KOPT-K1 (cell line): ENCODE data around the gene MACO1.
"Not testable (repeated sequence)": the region's sequence is repeated elsewhere in the genome, so short reads cannot be mapped to it uniquely, and the experiment has no call there.

Experiments
- H3K27ac ChIP-seq: fragments of 200-600 bp; sonication (generic); 2 replicates; pipeline ENCODE4 v1.5.1; 2016; ENCODE audit warnings: antibody characterized with exemption, mild to moderate bottlenecking, low read depth, low read length; ENCODE audit not compliant: poor library complexity, severe bottlenecking
- H3K36me3 ChIP-seq: fragments of 200-600 bp; sonication (generic); 2 replicates; pipeline ENCODE4 v1.5.1; 2017; ENCODE audit warnings: antibody characterized with exemption, mild to moderate bottlenecking, low read length, moderate library complexity; ENCODE audit not compliant: insufficient read depth
- H3K9me3 ChIP-seq: fragments of 200-600 bp; sonication (generic); 2 replicates; pipeline ENCODE4 v1.5.1; 2017; ENCODE audit warnings: antibody characterized with exemption, low read length, mild to moderate bottlenecking; ENCODE audit not compliant: insufficient read depth, poor library complexity, severe bottlenecking

The MACO1 gene

DNA sequence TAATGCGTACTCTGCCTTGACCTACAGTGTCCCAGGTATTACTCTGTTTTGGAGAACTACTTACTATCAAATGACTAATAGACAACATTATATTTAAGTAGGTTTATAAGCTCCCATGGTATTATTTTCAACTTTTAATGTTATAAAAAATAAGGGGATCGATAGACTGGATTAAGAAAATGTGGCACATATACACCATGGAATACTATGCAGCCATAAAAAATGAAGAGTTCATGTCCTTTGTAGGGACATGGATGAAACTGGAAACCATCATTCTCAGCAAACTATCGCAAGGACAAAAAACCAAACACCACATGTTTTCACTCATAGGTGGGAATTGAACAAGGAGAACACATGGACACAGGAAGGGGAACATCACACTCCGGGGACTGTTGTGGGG lies 30.1 kb downstream of the MACO1 start:
- H3K36me3 ChIP-seq: peaks cover 72% of the 10 kb centered on the region
- H3K9me3 ChIP-seq, H3K27ac ChIP-seq: not testable (repeated sequence)

DNA sequence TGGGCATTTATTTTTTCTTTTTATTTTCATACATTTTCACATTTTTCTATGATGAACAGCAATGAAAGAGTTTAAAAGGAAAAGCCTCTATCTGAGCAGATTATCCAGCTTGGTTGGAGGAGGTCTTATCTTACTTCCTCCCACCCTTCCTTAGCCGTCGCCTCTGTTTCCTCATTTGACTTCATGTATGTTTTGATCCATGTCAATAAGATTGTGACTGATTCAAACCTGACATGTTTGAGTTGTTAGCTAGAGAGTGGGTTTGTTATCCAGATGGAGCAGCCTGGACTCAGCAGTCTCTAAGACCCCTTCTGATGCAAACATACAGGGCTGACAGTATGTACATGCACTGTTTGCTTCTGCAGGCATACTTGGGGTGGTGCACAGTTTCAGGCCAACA lies 31.2 kb downstream of the MACO1 start:
- no peaks in the 10 kb centered on the region for H3K9me3 ChIP-seq
- H3K27ac ChIP-seq: no peak overlapping the region
- H3K36me3 ChIP-seq: peaks cover 62% of the 10 kb centered on the region

DNA sequence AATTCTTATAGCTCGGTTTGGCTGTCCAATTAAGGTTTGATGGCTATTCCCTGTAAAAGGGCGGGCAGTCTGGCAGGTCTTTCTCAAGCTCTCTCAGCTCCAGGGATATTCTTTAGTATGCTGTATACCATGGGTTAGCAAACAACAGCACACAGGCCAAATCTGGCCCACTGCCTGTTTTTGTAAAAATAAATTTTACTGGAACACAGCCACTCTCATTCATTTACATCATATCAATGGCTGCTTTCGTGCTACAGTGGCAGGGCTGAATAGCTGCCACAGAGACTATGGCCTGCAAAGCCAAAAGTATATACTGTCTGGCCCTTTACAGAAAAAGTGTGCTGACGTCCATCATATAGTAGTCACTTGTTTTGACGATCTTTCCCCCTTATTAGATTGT lies 32.0 kb downstream of the MACO1 start:
- no peak overlapping the region for H3K27ac ChIP-seq
- H3K9me3 ChIP-seq: no peaks in the 10 kb centered on the region
- peaks cover 56% of the 10 kb centered on the region for H3K36me3 ChIP-seq

DNA sequence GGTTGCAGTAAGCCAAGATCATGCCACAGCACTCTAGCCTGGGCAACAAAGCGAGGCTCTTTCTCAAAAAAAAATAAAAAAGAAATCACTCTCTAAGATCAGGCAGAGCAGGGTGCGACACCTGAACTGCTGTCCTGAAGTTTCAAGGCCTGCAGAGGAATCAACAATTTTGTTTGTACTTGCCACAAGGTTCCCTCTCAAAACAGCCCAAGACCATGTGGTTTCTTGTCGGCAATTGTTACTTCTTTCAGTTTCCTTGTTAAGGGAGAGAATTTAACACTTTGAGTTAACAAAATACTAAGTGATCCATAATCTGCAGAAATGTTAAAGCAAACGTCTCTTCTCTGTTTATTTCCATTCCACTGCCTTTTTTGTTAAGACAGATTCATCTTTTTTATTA lies 36.5 kb downstream of the MACO1 start:
- no peak overlapping the region for H3K27ac ChIP-seq

DNA sequence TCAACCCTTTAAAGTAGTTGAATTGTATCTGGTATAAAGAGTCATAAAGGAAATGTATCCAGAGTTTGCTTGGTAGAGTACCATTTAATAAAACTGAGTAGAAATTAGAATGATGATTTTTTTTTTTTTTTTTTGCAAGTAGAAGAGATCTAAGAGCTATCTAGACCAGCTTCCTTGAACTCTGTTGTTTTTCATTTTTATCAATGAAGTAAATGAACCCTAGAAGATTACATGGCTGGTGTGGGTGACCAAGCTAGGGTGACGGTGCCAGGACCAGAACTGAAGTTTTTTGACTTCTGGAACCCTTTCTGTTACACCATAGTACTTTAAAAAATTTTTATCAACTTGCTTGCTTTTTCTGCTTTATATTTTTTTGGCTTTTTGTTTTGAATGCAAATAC lies 36.9 kb downstream of the MACO1 start:
- H3K36me3 ChIP-seq: peaks cover 27% of the 10 kb centered on the region
- no peaks in the 10 kb centered on the region for H3K9me3 ChIP-seq
- no peak overlapping the region for H3K27ac ChIP-seq

More for the DNA sequence above, 36.5 kb downstream of the MACO1 start:
- Histone ChIP-seq H3K9me3 (no peaks in the 10 kb centered on the region), H3K36me3 (peaks cover 30% of the 10 kb centered on the region)

DNA sequence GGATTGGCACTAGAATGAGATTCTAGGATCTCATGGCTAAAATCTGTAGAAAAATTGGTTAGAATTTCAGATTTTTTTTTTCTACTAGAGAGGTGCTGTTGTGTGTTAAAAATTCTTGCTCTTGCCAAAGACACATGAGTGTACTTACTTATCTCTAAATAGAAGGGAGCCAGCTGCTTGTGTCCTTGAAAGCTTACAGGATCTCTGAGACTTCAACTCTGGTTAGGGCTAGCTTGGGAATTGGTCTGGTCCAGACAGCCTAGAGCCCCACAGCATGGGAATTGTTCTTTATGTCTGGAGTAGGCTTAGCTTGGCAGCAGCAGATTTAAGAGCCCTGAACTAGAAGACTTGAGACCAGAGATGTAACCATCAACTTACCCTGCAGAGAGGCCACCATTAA lies 37.3 kb downstream of the MACO1 start:
- no peak overlapping the region for H3K27ac ChIP-seq
- H3K9me3 ChIP-seq: no peaks in the 10 kb centered on the region
- peaks cover 23% of the 10 kb centered on the region for H3K36me3 ChIP-seq

DNA sequence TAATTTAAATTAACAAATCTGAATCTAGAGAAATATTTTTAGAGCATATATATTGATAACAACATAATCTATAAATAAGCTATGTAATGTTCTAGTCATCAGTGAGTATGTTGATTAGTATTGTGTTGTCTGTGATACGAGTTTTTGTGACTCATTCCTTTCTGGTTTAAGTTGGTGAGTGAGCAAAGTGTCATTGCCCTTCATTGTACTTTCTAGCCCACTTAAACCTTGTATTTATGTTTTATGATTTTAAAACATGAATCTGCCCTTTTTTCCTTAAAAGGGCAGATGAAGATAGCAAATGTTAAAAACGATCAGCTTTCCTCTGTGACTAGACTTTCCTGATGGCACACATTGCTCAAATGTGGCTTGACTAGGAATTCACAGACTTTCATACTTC lies 38.5 kb downstream of the MACO1 start:
- H3K9me3 ChIP-seq: no peaks in the 10 kb centered on the region
- peaks cover 15% of the 10 kb centered on the region for H3K36me3 ChIP-seq
- no peak overlapping the region for H3K27ac ChIP-seq

DNA sequence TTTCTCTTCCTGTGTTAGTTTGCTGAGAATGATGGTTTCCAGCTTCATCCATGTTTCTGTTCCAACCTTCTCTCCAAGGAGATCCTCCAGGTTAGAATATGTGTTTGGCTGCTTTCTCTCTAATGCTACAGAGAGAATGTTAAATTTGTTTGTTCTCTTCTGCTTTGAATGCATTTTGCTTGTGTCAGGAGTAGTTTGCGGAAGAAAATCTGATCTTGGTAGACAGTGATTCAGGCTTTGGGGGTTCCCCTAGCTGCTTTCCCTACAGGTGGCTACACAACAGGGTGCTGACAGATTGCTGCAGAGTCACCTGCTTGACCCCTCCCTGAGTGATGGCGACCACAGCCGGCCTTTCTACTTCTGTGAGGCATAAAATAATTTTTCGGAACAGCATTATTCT lies 41.8 kb downstream of the MACO1 start:
- Histone ChIP-seq H3K36me3 (peaks cover 11% of the 10 kb centered on the region), H3K9me3 (no peaks in the 10 kb centered on the region), H3K27ac (no peak overlapping the region)

DNA sequence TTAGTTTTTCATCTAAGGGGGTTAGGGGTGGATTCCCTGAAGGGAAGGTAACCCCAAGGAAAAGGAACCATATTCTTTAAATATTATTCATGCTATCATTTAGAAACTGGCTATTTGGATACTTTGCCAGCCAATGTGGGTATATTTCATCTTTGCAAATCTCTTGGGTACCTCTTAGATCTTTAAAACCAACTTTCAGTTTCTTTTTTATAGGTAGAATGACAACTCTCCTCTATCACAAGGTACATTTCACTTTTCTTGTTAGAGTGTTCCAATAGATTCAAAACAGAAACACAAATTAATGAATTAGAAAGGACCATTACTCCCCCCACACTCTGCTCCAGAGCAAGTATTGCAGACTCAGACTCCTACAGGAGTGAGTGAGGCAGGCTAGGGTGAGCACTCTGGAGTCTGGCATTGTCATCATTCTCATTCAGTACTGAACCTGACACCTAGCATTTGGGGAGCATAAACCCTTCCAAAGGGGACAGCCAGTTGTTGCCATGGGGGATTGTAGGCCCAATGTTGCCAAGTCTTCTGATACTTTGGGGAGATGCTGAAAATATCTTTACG lies 43.0 kb downstream of the MACO1 start:
- peak overlapping the region; percentile 36 for H3K27ac ChIP-seq
- H3K36me3 ChIP-seq: peaks cover 11% of the 10 kb centered on the region
- no peaks in the 10 kb centered on the region for H3K9me3 ChIP-seq

DNA sequence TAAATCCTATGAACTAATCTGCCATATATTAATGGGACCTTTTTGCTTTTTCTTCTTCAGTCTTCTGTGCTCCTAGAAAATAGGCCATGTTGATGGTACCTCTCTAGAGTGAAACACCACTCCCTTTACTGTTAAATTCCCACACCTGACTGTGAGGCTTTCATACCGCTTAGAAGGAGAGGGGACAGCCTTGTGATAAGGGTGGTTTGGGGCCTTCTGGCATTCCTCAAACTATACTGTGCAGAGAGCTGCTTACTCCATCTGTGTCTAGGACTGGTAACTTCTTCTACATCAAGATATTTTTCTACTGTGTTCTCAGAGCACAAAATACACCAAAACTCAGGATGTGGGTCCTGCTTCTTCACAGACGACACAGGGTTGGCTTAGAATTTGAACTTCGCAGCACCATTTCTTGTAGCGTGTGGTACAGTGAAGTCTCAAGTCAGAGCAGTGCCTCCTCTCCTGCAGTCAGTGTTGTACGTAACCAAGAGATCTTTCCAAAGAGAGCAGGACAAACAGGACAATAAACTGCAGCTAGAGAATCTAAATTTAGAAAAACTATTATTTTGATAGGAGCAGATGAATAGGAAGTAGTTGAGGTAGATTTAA lies 43.8 kb downstream of the MACO1 start:
- Histone ChIP-seq H3K36me3 (peaks cover 11% of the 10 kb centered on the region), H3K27ac (no peak overlapping the region), H3K9me3 (no peaks in the 10 kb centered on the region)

DNA sequence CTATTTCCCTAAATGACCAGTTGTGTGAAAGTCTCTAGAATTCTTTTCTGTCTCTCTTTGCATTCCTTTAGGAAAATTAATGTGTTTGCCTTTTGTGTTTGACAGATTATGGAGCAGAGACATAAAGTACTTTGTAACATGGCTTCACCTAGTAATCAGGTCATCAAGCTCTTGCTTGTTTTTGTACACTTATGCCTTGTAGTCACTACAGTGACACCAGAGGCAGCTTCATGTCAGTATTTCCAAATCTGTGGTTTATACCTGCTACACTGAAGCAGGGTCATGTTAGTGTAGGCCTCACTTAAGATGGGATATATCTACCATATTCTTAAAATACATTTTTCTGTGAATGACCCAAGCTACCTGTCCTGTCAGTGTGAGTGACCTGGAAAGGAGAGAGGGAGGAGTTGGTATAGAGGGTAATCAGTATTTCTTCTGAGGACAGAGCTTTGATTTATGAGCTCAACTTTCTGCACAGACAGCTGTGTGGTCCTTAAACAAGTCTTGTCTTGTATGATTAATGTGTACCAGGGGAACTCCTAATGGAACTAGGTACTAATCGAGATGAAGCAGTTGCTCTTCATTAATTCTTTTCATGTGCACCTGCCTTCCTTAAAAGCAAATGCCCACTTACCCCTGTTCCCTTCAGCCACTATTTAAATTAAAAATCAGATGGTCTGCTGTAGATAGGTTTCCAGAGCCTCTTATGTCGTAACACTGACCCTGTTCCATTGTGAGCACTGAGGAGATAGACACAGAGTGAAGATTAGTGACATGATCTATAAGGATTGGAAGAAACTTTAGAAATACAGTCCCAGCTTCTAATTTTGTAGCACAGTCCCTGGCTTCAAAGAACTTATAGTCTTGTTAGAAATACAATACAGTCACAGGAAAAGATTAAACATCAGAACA lies 45.7 kb downstream of the MACO1 start:
- Histone ChIP-seq H3K9me3 (no peaks in the 10 kb centered on the region), H3K36me3 (no peaks in the 10 kb centered on the region), H3K27ac (no peak overlapping the region)

DNA sequence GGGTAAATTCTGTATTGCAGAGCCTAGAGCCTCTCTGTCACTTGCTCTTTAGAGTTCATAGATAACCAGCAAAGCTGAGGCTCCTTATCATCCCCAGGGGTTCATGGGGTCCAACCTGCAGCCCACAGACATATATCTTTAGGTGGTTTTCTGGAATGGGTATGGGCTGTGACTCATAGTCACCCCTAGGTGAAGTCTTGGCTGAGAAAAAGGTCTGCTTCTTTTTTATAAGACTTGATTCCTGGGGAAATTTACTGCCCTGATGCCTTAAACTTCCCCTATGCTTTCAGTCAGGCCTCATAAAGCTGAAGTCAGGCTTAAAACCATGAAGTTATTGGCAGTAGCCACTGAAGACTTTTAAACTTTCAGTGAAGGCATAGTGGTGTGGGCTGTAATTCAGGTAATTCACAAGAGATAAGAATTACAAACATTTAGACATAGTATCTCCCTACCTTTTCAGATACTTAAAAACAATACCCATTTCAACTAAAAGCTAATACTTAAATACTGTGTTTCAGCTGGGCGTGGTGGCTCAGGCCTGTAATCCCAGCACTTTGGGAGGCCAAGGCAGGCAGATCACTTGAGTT lies 46.8 kb downstream of the MACO1 start:
- Histone ChIP-seq H3K27ac (no peak overlapping the region), H3K36me3 (peaks cover 4% of the 10 kb centered on the region; the same call in 1 of the 2 replicates), H3K9me3 (no peaks in the 10 kb centered on the region)

DNA sequence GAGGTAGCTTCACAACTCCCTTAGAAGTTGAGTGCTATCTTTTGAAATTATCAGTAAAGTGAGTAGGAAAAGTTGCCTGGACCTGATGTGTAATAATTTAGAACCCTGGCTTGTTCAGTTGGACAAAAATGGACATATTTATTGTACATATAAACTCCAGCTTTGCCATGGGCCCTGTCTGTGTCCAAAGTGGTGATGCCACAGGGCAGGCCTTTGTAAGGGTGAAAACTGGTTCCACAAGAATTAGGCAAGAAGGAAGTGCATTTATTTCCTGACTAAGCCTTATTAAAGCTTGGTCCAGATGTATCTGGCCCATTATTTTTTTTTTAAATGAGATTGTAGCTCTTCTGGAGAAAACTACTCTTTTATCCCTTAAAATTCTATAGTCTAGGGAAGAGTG lies 47.9 kb downstream of the MACO1 start:
- no peak overlapping the region for H3K27ac ChIP-seq
- H3K9me3 ChIP-seq: no peaks in the 10 kb centered on the region
- H3K36me3 ChIP-seq: peaks cover 9% of the 10 kb centered on the region

DNA sequence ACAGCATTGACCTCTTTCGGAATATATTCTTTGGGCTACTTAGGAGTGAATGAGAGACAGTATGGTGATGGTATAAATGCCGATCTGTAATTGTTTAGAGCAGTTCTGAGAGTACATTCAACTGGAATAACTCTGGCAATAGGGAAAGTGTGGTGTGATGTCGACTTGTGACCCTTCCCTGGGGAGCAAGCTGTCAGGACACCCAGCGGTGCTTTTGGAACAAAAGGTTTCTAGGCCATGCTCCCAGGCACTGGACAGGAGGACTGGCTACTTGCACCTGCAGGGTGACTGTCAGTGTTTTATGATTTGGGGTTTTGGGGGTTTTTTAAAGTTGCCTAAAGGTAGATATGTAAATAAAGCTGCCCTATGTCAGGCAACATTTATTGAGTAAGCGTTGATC lies 50.9 kb downstream of the MACO1 start:
- Histone ChIP-seq H3K9me3 (no peaks in the 10 kb centered on the region), H3K27ac (no peak overlapping the region), H3K36me3 (peaks cover 35% of the 10 kb centered on the region)

DNA sequence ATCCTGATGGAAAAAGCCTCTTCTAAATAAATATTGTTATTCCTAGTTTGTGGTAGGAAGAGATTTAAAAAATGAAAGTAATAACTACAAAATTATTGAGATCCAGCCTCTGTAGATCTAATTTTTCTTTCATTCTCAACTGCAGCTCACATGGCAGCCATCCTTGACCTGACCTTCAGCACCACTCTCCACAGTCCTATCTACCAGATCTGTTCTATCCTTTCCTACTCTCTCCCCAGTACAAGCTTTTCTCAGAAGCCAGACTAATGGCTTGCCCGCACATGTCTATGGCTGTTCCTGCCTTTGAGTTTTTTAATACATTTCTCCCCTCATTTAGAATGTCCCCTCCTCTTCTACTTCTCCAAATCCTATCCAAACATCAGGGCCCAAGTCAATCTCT lies 51.5 kb downstream of the MACO1 start:
- H3K9me3 ChIP-seq: no peaks in the 10 kb centered on the region
- no peak overlapping the region for H3K27ac ChIP-seq
- H3K36me3 ChIP-seq: peaks cover 40% of the 10 kb centered on the region
